ENCODE measurements around the gene USP44. TPM values are rescaled to one million over a fixed set of nuclear protein-coding genes. Genes with fewer than 3 reads are reported as not detected.

USP44 gene
- polyA plus RNA-seq, 1 of the 3 experiments (the other 2 are of a cell fraction) = 0.07 TPM

DNA sequence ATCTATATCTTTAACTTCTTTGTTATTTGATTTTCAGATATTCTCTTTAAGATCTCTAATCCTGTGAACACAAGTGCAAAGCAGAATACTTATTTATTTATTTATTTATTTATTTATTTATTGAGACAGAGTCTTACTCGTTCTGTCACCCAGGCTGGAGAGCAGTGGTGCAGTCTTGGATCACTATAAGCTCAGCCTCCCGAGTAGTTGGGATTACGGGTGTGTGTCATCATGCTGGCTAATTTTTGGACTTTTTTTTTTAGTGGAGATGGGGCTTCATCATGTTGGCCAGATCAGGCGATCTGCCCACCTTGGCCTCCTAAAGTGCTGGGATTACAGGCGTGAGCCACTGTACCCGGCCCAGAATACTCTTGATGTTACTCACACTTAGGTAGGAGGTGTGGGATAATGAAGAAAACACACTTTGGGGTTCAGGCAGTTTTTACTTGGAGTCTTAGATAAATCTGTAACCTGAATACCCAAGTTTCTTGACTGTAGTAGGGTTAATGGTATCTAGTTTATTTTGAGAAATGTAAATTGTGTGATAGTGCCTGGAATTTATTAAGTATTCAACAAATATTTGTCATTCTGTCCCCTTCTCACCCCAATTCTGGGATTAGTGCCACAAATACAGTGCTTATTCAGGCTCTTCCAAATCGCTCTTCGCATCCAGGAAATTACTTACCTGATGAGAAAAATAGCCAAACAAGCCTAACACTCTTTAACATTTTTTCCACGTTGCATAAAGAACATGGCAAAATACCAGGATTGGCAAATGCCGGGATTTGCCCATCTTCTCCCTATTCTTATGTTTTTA lies 44.4 kb downstream of the USP44 start:
- TF ChIP-seq RAD21 (IDR thresholded peaks at IDR 0.05; ENCODE audit: low read length) (no peak), NRF1 (IDR thresholded peaks at IDR 0.05; ENCODE audit: low read depth, low read length) (no peak), TAF1 (IDR thresholded peaks at IDR 0.05; ENCODE audit: borderline replicate concordance, low read depth, low read length) (no peak), FOXM1 (IDR thresholded peaks at IDR 0.05; ENCODE audit: low read depth) (no peak), RCOR1 (IDR thresholded peaks at IDR 0.05; ENCODE audit: low read length) (no peak), EP300 (IDR thresholded peaks at IDR 0.05; ENCODE audit: borderline replicate concordance in 1 of 2, low read depth in 1 of 2, low read length in 1 of 2) (no peak), MXI1 (IDR thresholded peaks at IDR 0.05; ENCODE audit: low read depth, low read length) (no peak), YY1 (IDR thresholded peaks at IDR 0.05; ENCODE audit: low read depth) (no peak), EZH2phosphoT487 (IDR thresholded peaks at IDR 0.05; ENCODE audit: borderline replicate concordance, low read depth) (no peak), TCF12 (IDR thresholded peaks at IDR 0.05) (no peak), SMC3 (IDR thresholded peaks at IDR 0.05; ENCODE audit: low read depth, low read length) (no peak), FOSL2 (IDR thresholded peaks at IDR 0.05; ENCODE audit: borderline replicate concordance, low read depth) (no peak), SIN3A (IDR thresholded peaks at IDR 0.05; ENCODE audit: borderline replicate concordance, low read depth, low read length) (no peak)
- TF ChIP-seq, protein P1, sequence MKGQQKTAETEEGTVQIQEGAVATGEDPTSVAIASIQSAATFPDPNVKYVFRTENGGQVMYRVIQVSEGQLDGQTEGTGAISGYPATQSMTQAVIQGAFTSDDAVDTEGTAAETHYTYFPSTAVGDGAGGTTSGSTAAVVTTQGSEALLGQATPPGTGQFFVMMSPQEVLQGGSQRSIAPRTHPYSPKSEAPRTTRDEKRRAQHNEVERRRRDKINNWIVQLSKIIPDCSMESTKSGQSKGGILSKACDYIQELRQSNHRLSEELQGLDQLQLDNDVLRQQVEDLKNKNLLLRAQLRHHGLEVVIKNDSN (IDR thresholded peaks at IDR 0.05; ENCODE audit: borderline replicate concordance, low read depth) = no peak
- TF ChIP-seq, protein P2, sequence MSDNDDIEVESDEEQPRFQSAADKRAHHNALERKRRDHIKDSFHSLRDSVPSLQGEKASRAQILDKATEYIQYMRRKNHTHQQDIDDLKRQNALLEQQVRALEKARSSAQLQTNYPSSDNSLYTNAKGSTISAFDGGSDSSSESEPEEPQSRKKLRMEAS (IDR thresholded peaks at IDR 0.05; ENCODE audit: low read depth) = no peak
- TF ChIP-seq, protein P3, sequence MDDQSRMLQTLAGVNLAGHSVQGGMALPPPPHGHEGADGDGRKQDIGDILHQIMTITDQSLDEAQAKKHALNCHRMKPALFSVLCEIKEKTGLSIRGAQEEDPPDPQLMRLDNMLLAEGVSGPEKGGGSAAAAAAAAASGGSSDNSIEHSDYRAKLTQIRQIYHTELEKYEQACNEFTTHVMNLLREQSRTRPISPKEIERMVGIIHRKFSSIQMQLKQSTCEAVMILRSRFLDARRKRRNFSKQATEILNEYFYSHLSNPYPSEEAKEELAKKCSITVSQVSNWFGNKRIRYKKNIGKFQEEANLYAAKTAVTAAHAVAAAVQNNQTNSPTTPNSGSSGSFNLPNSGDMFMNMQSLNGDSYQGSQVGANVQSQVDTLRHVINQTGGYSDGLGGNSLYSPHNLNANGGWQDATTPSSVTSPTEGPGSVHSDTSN (IDR thresholded peaks at IDR 0.05) = no peak
- TF ChIP-seq, protein P4, sequence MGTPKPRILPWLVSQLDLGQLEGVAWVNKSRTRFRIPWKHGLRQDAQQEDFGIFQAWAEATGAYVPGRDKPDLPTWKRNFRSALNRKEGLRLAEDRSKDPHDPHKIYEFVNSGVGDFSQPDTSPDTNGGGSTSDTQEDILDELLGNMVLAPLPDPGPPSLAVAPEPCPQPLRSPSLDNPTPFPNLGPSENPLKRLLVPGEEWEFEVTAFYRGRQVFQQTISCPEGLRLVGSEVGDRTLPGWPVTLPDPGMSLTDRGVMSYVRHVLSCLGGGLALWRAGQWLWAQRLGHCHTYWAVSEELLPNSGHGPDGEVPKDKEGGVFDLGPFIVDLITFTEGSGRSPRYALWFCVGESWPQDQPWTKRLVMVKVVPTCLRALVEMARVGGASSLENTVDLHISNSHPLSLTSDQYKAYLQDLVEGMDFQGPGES (IDR thresholded peaks at IDR 0.05; ENCODE audit: low read depth, low read length) = no peak
- TF ChIP-seq, protein P5, sequence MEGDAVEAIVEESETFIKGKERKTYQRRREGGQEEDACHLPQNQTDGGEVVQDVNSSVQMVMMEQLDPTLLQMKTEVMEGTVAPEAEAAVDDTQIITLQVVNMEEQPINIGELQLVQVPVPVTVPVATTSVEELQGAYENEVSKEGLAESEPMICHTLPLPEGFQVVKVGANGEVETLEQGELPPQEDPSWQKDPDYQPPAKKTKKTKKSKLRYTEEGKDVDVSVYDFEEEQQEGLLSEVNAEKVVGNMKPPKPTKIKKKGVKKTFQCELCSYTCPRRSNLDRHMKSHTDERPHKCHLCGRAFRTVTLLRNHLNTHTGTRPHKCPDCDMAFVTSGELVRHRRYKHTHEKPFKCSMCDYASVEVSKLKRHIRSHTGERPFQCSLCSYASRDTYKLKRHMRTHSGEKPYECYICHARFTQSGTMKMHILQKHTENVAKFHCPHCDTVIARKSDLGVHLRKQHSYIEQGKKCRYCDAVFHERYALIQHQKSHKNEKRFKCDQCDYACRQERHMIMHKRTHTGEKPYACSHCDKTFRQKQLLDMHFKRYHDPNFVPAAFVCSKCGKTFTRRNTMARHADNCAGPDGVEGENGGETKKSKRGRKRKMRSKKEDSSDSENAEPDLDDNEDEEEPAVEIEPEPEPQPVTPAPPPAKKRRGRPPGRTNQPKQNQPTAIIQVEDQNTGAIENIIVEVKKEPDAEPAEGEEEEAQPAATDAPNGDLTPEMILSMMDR (IDR thresholded peaks at IDR 0.05) = no peak
- TF ChIP-seq, protein P6, sequence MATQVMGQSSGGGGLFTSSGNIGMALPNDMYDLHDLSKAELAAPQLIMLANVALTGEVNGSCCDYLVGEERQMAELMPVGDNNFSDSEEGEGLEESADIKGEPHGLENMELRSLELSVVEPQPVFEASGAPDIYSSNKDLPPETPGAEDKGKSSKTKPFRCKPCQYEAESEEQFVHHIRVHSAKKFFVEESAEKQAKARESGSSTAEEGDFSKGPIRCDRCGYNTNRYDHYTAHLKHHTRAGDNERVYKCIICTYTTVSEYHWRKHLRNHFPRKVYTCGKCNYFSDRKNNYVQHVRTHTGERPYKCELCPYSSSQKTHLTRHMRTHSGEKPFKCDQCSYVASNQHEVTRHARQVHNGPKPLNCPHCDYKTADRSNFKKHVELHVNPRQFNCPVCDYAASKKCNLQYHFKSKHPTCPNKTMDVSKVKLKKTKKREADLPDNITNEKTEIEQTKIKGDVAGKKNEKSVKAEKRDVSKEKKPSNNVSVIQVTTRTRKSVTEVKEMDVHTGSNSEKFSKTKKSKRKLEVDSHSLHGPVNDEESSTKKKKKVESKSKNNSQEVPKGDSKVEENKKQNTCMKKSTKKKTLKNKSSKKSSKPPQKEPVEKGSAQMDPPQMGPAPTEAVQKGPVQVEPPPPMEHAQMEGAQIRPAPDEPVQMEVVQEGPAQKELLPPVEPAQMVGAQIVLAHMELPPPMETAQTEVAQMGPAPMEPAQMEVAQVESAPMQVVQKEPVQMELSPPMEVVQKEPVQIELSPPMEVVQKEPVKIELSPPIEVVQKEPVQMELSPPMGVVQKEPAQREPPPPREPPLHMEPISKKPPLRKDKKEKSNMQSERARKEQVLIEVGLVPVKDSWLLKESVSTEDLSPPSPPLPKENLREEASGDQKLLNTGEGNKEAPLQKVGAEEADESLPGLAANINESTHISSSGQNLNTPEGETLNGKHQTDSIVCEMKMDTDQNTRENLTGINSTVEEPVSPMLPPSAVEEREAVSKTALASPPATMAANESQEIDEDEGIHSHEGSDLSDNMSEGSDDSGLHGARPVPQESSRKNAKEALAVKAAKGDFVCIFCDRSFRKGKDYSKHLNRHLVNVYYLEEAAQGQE (IDR thresholded peaks at IDR 0.05; ENCODE audit: low read depth, low read length) = no peak
- POLR2A ChIA-PET = no interaction called here

More for the DNA sequence above, 44.4 kb downstream of the USP44 start:
- no peak for DNase-seq
- no peaks in the 10 kb centered on the region for H3K4me1 ChIP-seq (ENCODE audit: control insufficient read depth in 1 of 2, insufficient read depth in 2 of 2, low read depth in 1 of 2, low read length in 1 of 2)
- CTCF ChIA-PET = interaction anchor here (0.6 to 1.1 kb wide), 3 partner anchors 11 to 859 kb away, joined by 3 read pairs; no protein-coding TSS in a partner anchor
- H3K27me3 ChIP-seq (ENCODE audit: insufficient read depth) = no peaks in the 10 kb centered on the region
- H3K36me3 ChIP-seq (replicated peaks in 1 of 2; ENCODE audit: control insufficient read depth in 1 of 2, insufficient read depth in 2 of 2, low read length in 1 of 2) = peaks cover 57 to 68% of the 10 kb centered on the region in 2 experiments
- no peaks in the 10 kb centered on the region for H3K9me2 ChIP-seq
- no peaks in the 10 kb centered on the region for H3K9me3 ChIP-seq
- H4K20me1 ChIP-seq (ENCODE audit: insufficient read depth) = no peaks in the 10 kb centered on the region
- H3K4me2 ChIP-seq = no peak overlapping the region
- peaks cover 23% of the 10 kb centered on the region for H3K79me2 ChIP-seq (ENCODE audit: insufficient read depth)
- no peak overlapping the region for H3K27ac ChIP-seq (ENCODE audit: low read depth in 2 of 2, low read length in 1 of 2)
- H3F3A ChIP-seq (replicated peaks; ENCODE audit: insufficient read depth) = no peaks in the 10 kb centered on the region
- H3K4me3 ChIP-seq (ENCODE audit: low read depth in 2 of 2, low read length in 1 of 2) = no peak overlapping the region
- no peak overlapping the region for H3K9ac ChIP-seq
- H2AFZ ChIP-seq (ENCODE audit: low read depth) = no peak overlapping the region
- 93% methylated on average over 10 of the region's 10 CpGs for WGBS (ENCODE audit: low lambda C conversion rate)
